C4-2B (cell line): Measurements from ENCODE around the gene MAPK14.

Experiments used
- CTCF ChIP-seq: fragments of 450-650 bp; conservative IDR thresholded peaks from 2 replicates; pipeline ENCODE4 v1.5.1; 2017; ENCODE audit warnings: mild to moderate bottlenecking
- ZFX ChIP-seq: fragments of 450-650 bp; IDR thresholded peaks from 2 replicates; pipeline ENCODE4 v1.6.1; 2017

GRCh38 chr6:35984701-35985100, 42.9 kb upstream of the MAPK14 start:
- TF ChIP-seq CTCF = no peak
- no peak for TF ChIP-seq ZFX
